Neural cell (in vitro differentiated cells): ENCODE results near the gene BMERB1.

ENCODE experiments used
- CTCF ChIP-seq: fragments of 450-650 bp; IDR thresholded peaks from 2 replicates; pipeline ENCODE4 v1.5.1; 2014; ENCODE audit warnings: antibody characterized with exemption, mild to moderate bottlenecking, moderate library complexity; ENCODE audit not compliant: poor library complexity, severe bottlenecking
- POLR2AphosphoS5 ChIP-seq: IDR thresholded peaks from 2 replicates; pipeline ENCODE4 v1.6.1; 2012
- REST ChIP-seq: IDR thresholded peaks from 2 replicates; pipeline ENCODE4 v1.6.1; 2012; ENCODE audit warnings: borderline replicate concordance

DNA sequence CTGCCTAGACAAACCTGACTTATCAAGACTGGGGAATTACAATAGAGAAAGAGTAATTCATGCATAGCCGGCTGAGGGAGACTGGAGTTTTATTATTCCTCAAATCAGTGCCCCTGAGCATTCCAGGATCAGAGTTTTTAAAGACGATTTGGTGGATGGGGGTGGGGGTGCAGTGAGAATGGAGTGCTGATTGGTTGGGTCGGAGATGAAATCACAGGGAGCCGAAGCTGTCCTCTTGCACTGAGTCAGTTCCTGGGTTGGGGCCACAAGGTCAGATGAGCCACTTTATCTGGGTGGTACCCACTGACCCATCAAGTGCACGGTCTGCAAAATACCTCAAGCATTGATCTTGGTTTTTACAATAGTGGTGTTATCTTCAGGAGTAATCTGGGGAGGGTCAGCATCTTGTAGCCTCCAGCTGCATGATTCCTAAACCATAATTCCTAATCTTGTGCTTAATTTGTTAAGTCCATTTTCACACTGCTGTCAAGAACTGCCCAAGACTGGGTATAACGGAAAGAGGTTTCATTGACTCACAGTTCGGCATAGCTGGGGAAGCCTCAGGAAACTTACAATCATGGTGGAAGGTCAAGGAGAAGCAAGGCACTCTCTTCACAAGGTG lies 139.0 kb downstream of the BMERB1 start:
- no peak for TF ChIP-seq CTCF
- TF ChIP-seq REST = no peak
- TF ChIP-seq POLR2AphosphoS5 = no peak
